Measurements from ENCODE around the gene SMG6.
"Not testable (repeated sequence)": the region's sequence is repeated elsewhere in the genome, so short reads cannot be mapped to it uniquely, and the experiment has no call there.

Gene SMG6

DNA sequence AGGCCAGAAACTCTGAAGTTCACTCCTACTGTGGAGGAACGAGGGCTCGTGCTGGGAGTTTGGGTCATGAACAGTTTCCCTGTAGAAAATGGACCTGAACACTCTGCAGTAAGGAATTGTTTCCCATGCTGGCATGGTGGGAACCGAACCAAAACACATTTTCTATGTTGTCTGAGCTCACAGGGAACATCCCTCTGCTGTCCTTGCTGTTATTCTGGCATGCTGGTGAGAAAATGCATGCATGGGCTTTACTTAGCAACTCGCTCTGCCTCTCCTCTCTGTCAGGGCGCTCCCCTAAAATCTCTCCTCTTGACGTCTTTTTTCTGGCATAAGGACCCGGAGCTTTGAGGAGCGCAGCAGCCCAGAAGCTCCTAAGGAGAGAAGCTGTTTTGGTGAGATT is 283.9 kb downstream of the SMG6 start:
- no peak for DNase-seq

DNA sequence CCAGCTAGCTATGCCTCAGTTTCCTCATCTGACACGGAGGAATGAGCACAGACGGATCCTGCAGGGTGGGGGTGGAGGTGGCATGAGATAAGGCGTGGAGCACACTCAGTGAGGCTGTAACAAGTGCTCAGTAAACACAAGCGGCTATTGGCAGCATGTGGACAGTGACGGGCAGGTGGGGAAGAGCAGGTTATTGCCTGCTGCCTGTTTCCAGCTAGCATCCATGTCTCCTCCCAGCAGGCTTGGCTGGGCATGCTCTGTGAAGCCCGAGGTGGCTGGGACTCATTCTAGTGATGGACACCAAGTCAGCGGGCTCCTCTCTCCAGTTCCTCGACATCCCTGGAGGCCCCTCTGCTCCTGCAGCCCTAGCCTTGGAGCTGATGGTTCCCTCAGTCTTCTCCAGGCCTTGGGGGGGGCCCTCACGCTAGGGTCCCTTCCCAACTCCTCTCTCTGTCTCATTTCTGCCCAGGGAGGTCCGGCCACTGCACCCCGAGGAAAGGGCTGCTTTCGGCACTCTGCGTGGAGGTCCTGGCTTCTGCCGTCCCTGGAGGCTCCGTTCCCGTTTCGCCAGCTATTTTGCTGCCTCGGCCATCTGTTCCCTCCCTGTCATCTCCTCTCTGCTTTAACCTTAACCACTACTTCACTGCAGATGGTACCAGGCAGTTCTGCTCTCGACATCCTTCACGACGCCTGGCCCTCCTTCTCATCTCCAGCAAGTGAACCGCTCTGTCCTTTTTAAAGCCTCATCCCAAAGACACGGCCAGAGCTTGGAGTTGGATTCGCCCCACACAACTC is 284.7 kb downstream of the SMG6 start:
- DNase-seq = no peak

DNA sequence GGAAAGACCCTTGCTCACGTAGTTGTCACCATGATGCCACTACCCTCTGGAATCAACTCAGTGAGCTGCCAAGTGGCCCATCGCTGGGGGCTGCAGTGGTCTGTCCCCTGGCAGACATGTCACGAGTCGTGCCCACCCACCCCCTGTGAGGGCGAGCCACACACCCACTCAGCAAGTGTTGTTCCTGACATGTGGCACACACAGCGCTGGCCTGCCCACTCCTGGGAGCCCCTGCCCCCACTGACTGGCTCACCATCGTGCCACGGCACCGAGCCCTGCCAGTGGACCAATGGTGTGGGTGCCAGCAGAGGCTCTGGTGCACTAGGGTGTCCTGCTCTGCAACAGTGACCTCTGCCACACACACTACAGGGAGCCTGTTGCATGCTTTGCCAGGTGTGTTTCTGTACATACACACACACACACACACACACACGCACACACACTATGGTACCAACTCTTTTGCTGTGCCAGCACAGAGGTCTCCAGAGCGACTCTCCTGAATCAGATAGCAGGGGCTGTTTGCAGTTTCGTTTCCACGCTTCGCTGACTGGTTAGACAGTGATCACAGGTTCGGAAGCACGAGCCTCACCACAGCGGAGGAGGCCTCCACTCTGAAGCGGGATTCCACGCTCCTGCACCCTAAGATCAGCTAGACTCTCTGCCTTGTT is 286.2 kb downstream of the SMG6 start:
- no peak for DNase-seq

DNA sequence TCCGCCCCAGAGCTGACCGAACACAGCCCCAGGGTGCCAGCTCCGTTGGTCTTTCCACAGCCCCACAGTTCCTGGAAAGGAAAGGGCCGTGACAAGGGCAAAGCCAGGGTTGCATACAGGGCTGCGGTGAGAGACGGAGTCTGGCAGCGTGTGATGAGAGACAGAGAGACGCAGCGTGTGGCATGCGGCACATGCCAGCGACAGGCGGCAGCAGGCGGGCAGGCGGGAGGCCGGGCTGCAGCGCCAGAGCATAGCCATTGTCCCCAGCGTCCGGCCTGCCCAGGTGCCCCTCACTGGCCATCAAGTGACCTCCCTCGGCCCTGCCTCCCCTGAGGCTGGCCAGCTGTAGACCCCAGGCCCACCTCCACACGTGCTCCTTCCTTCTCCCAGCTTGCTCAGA is 287.1 kb downstream of the SMG6 start:
- DNase-seq = no peak

DNA sequence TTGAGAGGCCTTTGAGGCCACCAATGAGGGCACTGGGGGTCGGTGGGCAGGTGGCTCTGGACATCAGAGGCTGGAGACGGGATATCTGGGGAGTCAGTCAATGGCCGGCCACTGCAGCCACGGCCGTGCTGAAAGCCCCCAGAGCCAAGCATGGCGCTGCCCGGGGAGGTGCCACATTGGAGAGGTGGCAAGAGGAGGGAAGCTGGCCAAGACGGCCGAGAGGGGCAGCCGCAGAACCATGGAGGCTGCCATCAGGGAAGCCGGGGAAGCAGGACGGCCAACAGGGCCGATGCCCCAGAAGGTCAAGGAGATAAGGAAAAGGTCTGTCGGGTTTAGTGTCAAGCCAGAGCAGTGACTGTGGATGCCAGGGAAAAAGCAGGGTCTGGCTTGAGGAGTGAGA is 288.3 kb downstream of the SMG6 start:
- DNase-seq = no peak

DNA sequence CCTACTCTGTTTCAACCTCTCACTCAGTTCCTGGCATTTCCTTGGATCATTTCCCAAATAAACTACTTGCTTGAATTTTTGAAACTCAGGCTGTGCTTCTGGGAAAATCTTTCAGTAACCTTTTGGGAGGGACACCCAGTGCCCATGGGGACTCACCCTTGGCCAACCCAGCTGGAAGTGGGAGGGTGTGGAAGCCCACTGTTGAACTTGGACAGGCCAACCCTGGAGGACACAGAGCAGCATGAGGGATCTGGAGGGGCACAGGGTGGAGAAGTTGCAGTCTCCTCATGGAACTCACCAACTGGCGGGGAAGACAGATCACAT is 289.6 kb downstream of the SMG6 start:
- DNase-seq = no peak

DNA sequence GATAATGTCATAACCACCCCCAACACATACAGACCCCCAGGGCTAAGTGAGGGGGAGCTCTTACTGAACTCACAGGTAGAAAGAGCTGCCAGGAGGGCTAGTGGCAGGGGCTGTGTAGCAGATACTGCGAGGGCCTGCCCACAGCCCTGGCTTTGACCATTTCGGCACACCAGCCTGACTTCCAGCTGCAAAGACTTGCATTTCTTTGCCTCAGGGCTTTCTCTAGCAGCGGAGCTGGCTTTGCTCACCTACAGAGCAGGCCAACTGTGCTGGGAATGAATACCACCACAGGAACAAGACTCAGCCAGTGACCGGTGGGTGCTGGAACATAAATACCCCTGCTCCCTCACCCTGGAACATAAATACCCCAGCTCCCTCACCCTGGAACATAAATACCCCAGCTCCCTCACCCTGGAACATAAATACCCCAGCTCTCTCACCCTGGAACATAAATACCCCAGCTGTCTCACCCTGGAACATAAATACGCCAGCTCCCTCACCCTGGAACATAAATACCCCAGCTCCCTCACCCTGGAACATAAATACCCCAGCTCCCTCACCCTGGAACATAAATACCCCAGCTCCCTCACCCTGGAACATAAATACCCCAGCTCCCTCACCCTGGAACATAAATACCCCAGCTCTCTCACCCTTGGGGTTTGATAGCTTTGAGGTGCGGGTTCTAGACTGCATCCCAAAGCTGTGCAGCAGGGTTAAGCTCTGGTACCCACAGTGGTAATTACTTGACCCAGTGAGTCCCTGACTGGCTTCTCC is 290.2 kb downstream of the SMG6 start:
- DNase-seq = not testable (repeated sequence)

DNA sequence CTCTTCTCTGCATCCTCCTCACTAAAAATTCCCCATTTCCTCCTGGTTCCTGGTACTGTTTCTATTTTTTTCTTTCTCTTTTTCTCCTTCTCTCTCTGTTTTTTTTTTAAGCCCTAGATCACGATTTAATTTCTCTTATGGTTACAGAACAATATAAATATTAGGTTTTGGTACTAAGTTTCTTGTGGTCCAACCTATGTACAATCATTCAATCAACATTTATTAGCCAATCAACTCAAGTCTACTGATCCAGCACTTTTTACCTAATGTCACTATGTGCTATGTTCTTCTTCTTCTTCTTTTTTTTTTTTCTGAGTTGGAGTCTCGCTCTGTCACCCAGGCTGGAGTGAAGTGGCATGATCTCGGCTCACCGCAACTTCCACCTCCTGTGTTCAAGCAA is 291.1 kb downstream of the SMG6 start:
- DNase-seq = no peak

DNA sequence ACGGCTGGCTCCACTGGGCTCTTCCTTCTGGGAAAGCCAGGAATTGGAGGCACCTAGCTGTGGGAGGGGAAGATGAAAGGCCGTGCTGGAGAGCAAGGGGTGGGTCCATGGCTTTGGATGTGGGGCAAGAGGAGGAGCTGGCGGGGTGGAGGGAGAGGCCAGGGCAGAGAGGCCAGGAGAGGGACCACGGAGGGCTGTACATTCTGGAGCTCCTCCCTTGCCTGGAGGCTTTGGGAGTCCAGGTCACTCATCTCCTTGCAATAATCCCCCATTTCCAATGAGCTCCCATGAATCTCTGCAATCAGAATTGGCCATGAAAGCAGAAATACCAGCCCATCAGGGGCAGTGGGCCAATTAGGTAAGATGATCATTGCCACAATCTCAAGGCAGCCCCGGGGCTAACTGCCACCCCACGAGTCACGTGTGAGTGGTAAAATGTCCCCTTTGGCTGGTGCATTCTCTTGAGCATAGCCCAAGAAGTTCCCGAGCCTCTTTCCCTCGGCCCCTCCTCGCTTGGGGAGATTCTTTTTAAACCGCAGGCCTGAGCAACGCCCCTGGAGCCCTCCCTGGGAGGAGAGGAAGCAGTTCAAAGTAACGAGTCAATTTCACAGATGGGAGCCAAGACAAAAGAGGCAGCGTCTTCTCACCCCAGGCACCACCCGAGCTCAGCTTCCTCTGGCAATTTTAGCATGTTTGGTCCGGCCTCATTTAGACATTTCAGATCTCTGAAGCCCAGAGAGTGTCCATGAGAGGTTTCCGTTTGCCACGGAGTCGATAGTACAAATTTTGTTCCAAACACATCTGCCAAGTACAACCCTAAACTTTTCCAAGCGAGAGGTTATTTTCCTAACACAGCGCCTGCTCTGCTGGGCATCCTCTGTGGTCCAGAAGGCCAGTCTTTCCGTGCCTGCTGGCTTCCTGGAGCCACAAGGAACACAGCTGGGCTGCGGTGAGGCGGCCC is 291.9 kb downstream of the SMG6 start:
- DNase-seq = no peak

All from activated effector memory CD4-positive, alpha-beta T cell treated with Interleukin-2 at 50 U/mL for 16 hours (primary cell).